Hypothalamus (tissue), 51 donors: Measurements from ENCODE around the gene TAGLN.

Experiments used
- DNase-seq, 51 donors: peaks; one replicate each; lab custom pipeline; 2025; lab: John Stamatoyannopoulos, UW

The TAGLN gene

GRCh38 chr11:117229411-117229810, 30.2 kb downstream of the TAGLN start:
- DNase-seq: no peak

DNA sequence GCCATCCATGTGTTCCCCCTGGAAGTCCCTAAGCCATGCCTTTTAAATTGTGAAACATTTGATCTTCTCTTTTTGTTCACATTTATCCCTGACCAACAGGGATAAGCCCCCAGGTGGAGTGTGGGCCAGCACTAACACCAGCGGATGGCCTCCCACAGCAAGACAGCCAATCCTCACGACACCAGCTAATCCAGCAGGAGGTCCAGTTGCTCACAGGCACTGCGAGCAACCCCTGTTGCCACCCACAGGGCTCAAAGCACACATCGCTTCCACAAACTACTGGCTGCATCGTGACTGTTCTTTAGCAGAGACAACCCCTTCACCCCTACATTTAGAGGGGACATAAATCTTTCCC, 30.7 kb downstream of the TAGLN start:
- no peak for DNase-seq

GRCh38 chr11:117230286-117230961, 31.3 kb downstream of the TAGLN start:
- DNase-seq: no peak

GRCh38 chr11:117230999-117231841, 32.0 kb downstream of the TAGLN start:
- no peak for DNase-seq

- peak in 4 of 51 donors; percentile 50 to 79 (median 55) for DNase-seq
These were observed 32.6 kb downstream of the TAGLN start, which contains the start of gene PCSK7 for GRCh38 chr11:117231842-117232091. TSS of gene PCSK7 (minus strand) at chr11:117232073. CDS start at chr11:117229844, 2,229 bp downstream.

DNA sequence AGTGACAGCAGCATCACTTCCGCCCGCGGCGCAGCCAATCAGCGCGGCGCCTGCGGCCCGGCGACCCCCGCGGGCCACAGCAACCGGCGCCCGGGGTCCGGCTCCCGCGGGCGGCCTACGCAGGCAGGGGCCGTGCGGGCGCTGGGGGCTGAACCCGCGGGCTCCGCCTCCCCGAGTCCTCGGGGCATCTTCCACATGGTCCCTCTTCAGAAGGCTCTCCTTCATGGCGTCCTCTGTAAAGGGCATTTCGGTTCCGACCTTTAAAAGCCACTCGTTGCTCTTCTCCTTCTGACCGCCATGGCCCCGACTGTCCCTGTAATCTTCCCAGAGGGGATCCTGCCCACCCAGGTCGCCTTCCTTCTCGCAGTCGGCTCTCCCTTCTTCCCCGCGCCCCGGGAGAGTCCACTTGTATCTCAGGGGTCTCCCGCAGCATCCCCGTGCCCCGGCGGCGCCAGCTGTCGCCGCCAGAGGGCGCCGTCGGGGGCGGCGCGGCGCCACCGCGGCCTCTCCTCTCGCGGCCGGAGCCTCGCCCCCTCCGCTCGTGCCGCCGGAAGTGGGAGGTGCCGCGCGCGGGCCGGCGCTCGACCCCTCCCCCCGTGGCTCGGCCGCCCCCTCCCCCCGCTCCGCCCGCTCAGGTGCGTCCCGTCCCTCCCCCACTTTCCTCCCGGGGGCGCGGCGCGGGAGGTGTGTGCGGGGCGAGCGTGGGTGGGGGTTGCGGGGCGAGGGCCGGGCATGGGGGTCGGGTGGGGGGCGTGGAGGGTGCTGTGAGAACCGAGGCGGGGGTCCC, 33.1 kb downstream of the TAGLN start, which contains the start of gene RNF214:
RNF214 (plus strand) TSS at position 580 of the 787 bp plus-strand sequence. CDS start 1,602 bp downstream, outside the sequence.
- peak; percentile 27 to 94 (median 75) for DNase-seq

DNA sequence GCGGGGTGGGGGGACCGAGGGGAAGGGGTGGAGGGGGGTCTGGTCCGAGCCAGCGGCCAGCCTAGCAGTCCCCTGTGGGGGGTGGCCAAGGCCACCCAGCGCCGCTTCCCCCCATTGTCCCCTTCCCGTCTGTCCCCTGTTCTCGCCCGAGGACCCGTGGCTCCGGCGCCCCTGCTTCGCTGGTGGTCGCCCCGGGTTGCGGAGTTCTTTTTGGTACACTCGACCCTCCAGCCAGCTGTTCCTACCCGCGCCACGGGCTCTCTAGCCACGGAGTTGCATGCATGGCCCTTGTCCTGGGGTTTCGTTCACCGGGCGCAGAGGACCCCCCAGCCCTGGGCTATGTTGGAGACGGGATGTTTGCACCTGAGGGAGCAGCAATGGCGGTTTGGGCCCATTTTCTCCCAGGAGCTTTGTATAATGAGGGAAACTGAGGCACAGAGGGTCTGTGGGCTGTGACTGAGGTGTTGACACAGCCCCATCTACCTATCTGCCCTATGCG, 33.8 kb downstream of the TAGLN start:
- DNase-seq: peak in 3 of 51 donors; percentile 22 to 26 (median 23)

DNA sequence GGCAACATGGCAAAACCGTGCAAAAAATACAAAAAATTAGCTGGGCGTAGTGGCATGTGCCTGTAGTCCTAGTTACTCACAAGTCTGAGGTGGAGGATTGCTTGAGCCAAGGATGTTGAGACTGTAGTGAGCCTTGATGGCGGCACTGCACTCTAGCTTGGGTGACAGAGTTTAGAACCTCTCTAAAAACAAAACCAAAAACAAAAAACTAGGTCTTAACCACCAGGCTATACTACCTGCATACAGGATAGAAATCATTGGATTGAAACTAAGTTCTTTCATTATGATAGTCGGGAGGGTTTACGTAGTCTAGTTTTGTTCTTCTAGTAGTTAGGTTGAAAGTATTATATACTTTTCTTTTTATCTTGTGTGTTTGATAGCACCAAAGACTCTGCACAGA, 39.1 kb downstream of the TAGLN start:
- no peak for DNase-seq

- DNase-seq: peak in 1 of 51 donors; percentile 14
These were observed 40.1 kb downstream of the TAGLN start for GRCh38 chr11:117239295-117239694.

GRCh38 chr11:117248341-117248740, 49.2 kb downstream of the TAGLN start:
- DNase-seq: no peak

DNA sequence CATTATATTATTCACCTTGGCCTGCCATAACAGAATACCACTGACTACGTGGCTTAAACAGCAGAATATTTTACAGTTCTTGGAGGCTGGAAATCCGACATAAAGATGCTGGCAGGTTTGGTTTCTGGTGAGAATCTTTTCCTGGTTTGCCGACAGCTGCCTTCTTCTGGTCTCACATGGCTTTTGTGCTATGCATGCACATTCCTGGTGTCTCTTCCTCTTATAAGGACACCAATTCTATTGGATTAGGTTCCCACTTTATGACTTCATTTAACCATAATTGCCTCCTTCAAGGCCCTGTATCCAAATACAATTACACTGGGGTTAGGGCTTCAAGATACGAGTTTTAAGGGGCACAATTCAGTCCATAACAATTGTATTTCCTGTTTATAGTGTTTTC, 50.4 kb downstream of the TAGLN start:
- DNase-seq: no peak

DNA sequence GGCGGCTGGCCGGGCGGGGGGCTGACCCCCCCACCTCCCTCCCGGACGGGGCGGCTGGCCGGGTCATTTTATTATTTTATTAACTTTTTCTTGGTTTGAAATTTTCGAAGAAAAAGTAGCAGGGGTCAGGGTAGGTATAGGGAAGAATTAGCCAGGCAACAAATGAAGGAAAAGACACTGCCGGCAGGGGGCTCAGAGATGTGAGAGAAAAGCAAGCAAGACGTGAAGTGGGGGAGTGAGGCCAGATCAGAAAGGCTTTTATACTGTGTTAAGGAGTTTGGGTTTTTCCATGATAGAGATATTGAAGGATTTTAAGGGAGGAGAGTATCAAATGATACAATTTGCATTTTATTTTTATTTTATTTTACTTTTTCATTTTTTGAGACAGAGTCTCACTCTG, 52.3 kb downstream of the TAGLN start:
- DNase-seq: no peak

DNA sequence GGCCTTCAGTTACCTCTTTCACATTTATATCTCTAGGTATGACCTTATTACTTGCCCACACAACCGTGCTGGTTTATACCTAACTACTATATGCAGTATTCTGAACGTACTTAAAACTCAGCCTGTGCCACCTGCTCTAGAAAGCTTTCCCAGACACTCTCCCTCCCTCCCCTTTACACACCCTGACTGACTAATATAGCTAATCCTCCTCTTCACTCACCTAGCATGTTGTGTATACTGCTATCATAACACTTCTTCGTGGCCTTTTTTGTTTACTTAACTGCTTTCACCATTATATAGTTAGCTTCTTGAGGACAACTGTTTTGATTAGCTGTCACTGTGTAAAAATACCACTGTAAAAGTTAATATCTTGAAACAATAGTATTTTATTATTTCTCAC, 56.8 kb downstream of the TAGLN start:
- no peak for DNase-seq

DNA sequence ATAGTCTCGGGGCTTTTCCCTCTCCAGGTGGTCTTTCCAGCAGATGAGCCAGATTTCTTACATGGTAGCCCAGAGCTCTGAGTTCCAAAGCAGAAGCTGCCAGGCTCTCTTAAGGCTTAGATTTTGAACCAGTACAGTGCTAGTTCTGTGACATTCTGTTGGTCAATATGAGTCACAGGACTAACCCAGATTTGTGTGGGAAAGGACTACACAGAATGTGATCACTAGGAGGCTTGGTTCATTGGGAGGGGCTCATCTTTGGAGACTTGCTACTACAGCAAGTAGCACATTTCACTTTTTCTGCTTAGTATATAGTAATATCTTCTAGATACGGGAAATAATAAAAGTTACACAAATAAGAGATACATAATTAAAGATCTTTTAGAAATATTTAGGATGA, 57.4 kb downstream of the TAGLN start:
- DNase-seq: no peak
